ENCODE data around the gene SCNN1A.

DNA sequence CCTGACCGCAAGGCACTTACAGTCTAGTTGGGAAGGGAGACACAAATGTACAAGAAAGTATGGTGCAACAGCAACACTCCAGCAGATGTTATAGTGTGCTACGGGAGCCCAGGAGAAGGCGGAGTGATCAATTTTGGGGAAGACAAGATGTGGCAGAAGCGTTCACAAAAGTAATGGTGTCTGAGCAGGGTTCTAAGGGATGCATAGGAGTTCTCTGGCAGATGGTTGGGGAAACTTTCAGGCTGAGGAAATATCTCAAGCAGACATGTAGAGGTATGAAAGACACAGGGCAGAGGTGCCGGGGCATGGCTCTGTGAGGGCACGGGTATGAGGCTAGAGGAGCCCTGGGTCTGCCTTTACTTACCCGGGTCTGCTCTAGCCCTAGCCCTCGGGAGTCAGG is 28.4 kb downstream of the SCNN1A start:
- TF ChIP-seq, protein P1, sequence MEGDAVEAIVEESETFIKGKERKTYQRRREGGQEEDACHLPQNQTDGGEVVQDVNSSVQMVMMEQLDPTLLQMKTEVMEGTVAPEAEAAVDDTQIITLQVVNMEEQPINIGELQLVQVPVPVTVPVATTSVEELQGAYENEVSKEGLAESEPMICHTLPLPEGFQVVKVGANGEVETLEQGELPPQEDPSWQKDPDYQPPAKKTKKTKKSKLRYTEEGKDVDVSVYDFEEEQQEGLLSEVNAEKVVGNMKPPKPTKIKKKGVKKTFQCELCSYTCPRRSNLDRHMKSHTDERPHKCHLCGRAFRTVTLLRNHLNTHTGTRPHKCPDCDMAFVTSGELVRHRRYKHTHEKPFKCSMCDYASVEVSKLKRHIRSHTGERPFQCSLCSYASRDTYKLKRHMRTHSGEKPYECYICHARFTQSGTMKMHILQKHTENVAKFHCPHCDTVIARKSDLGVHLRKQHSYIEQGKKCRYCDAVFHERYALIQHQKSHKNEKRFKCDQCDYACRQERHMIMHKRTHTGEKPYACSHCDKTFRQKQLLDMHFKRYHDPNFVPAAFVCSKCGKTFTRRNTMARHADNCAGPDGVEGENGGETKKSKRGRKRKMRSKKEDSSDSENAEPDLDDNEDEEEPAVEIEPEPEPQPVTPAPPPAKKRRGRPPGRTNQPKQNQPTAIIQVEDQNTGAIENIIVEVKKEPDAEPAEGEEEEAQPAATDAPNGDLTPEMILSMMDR (IDR thresholded peaks at IDR 0.05): no peak
- TF ChIP-seq POLR2AphosphoS5 (IDR thresholded peaks at IDR 0.05) (no peak), POLR2A (IDR thresholded peaks at IDR 0.05) (no peak)
